ENCODE results near the gene DIAPH1.
A peak's percentile ranks its signal among the peaks of the same experiment; 100 is the strongest.
"Not testable (repeated sequence)": the region's sequence is repeated elsewhere in the genome, so short reads cannot be mapped to it uniquely, and the experiment has no call there.

The DIAPH1 gene

GRCh38 chr5:141639357-141640050 lies 20.7 kb upstream of the DIAPH1 start:
- DNase-seq: no peak

DNA sequence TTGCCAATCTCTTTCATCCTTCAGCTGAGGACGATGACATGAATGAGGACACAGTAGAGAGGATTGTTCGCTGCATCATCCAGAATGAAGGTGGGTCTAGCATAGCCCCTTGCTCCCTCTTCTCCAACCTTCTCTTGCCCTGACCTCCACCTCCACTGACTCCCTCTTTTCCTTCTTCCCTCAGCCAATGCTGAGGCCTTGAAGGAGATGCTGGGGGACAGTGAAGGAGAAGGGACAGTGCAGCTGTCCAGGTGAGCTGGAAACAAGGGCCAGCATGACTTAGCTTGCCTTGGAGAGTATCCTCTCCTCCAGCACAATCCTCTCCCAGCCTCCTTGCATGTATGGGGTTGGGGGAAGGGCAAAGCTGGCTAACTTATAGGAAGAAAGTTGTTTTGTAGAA lies 20.0 kb upstream of the DIAPH1 start:
- no peak for DNase-seq

- peak; percentile 80 for DNase-seq
These were observed 19.1 kb upstream of the DIAPH1 start for GRCh38 chr5:141637767-141638419.

GRCh38 chr5:141637123-141637766 lies 18.4 kb upstream of the DIAPH1 start:
- peak; percentile 57 for DNase-seq

DNA sequence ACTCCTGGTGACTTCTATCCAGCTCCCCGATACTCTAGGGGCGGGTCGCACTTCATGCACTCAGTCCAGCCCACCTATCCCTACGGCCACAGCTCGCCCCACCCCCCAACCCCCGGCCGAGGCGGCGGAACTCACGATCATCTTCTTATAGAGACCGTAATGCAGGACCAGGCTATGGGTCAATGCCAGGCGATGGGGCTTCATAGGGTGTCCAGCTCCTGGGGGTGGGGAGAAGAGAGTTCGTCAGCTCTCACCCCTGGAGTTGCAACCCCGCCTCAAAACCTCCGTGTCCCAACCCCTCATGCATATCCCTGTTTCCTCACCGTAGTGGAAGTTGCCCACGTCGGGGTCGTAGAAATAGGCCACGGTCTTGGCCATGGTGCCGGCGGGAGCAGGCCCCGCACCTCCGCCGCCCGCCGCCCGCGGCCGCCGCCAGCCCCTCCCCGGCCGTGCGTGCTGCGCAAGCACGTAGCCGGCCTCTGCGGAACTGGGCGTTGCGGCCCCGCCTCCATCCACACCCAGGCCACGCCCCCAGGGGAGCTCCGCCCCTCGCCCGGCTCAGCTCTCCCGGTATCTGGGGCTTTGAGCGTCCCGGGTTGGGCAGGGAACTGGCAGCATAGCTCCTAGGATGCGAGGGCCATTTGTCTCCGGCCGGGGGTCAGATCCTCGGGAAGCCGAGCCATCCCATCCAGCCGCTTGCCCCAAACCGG lies 17.8 kb upstream of the DIAPH1 start, which contains the start of the genes HDAC3 and RELL2:
Gene HDAC3 (minus strand): TSS at position 437 of the 710 bp plus-strand sequence. CDS start 59 bp downstream, at position 378.
Gene RELL2 (plus strand): TSS at position 585 of the 710 bp plus-strand sequence. CDS start 1,229 bp downstream, outside the sequence.
- DNase-seq: peak; percentile 87

DNA sequence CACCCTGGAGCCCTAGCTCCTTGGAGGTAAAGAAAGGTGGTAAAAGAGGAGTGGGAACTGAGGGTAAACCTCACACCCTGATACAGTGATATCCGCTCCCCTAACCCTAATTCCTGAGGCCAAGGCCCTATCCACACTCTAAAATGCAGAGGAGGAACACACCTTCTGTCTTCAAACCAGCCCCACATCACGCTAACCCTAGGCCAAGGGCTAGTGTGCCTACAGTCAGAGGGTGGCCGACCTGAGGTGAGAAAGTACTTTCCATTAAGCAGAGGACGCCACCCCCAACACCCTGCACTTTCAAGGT lies 17.3 kb upstream of the DIAPH1 start:
- no peak for DNase-seq

GRCh38 chr5:141635646-141636045 lies 16.8 kb upstream of the DIAPH1 start:
- DNase-seq: no peak

- no peak for DNase-seq
These were observed 15.9 kb upstream of the DIAPH1 start for GRCh38 chr5:141634720-141635119.

- DNase-seq: no peak
These were observed 15.2 kb upstream of the DIAPH1 start for GRCh38 chr5:141633871-141634561.

- peak; percentile 67 for DNase-seq
These were observed 13.8 kb upstream of the DIAPH1 start for GRCh38 chr5:141632650-141633049.

DNA sequence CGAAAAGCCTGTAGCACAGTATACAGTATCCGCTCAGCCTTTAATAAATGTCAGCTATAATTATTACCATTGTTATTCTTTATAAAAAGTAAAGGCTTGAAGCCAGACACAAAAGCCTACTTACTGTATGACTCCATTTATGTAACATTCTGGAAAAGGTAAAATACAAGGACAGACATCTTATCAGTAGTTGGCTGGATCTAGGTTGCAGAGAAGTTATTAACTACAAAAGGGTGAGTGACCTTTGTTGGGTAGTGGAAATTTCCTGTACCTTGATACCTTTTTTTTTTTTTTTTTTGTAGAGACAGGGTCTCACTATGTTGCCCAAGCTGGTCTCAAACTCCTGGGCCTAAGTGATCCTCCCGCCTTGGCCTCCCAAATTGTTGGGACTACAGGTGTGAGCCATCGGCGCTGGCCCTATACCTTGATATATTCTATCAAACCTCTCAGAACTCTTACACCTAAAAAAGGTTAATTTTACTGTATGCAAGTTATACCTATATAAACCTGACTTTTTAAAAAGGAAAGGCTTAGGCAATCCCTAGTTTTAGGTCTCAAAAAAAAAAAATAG lies 11.9 kb upstream of the DIAPH1 start:
- DNase-seq: no peak

GRCh38 chr5:141628175-141628788 lies 9.5 kb upstream of the DIAPH1 start:
- no peak for DNase-seq

DNA sequence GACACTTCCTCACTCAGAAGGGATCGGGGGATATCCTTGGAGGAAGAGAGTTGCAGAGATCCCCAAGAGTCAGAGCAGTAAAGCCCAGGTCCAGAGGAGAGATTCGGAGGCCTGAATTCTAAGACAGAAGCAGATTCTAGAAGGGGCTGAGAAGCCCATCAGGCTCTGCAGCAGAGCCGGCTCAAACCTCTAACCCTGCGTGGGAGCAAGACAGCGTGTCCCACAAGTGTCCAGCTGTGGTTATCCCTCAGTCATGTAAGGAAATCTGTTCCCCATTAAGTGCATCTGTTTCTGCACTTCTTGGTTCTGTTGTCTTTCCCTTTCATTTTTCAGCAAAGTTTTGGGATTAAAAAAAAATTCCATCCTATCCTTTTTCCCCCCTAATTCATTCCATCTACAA lies 4.8 kb upstream of the DIAPH1 start:
- no peak for DNase-seq

GRCh38 chr5:141623186-141623585 lies 4.4 kb upstream of the DIAPH1 start:
- no peak for DNase-seq

DNA sequence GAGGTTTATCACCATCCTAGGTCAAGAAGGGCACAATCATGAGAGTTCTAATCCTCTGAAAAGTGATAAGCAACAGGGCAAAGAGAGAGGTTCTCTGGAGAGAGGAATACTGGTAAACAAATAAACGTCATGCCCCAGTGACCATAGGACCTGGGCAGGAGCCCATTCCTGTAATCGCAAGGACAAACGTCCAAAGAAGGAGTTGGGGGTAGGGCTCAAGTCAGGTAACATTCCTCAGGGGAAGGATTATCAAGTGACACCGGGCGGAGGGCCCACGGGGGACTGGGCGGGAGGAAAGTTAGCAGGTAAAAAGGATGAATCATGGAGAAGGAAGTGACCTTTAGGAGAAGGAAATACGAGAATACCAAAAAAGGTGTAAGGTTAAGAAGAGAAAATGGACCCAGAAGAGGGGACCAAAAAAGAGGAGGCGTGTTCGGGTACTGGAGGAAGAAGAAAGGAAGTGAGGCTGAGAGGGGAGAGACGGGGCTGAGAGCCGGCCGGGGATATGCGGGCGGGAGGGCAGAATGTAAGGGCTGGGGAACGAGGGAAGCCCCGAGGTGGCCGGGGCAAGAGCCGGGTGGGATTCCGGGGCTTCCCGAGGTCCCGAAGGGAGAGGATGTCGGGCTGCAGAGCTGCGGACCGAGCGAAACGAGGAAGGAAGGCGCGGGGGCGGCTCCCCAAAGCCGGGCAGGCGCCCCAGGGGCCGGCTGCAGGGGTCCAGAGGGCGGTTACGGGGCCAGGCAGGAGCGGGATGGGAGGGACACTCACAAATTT lies 583 bp downstream of the DIAPH1 start:
- DNase-seq: peak; percentile 65

DNA sequence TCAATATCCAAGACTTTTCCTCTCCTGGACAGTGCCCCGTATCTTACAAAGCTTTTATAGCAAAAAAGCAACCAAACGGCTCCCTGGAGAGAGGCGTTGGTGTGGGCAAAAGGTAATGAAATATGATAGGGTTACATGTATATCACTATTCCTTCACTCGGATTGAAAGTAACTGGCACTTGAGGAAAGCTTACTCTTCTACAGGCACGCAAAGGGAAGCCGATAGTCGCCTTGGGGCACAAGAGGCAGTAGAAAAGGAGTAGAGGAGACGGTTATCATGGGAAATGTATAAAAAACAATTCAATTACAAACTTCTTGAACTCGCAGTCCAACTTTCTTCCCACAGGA lies 1.1 kb downstream of the DIAPH1 start:
- DNase-seq: no peak

GRCh38 chr5:141617128-141617527 lies 1.7 kb downstream of the DIAPH1 start:
- DNase-seq: no peak

DNA sequence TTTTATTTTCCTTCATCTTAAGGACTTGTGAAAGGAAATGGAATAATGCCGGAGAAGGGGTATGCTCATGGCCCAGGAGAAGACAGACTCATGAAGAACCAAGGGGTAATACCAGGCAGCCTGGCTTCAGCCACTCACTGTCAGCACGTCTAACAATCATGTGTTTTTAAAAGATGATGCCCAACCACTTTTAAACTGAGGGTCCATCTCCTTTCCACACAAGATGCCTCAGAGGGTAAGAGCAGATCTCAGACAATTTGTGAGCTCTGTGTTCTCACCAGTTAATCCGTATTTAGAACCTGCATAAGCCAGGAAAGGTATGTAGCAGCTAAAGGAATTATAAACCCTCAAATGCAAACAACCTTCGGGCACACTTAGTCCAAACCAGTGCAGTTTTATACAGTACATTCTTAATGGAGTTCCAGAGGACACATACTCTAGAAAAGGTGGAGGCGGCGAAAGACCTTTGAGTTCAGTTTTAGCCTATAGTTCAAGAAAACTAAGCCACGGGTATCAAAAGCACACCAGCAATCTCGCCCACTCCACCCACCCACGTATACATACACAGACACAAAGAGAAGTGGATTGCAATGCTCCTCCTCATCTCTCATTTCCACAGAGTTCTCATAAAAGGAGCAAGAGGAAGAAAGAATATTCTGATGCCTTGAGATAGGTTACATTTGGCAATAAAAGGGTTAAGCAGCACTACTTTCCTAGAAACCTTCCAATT lies 2.6 kb downstream of the DIAPH1 start:
- DNase-seq: peak; percentile 12

- no peak for DNase-seq
These were observed 5.5 kb downstream of the DIAPH1 start for GRCh38 chr5:141613344-141613743.

GRCh38 chr5:141611289-141611688 lies 7.5 kb downstream of the DIAPH1 start:
- DNase-seq: no peak

- not testable (repeated sequence) for DNase-seq
These were observed 8.9 kb downstream of the DIAPH1 start for GRCh38 chr5:141609921-141610320.

Data from NCI-H82 (cell line).